Stimulated activated CD8-positive, alpha-beta memory T cell treated with anti-CD3 and anti-CD28 coated beads, Interleukin-15, amount 100 ng/mL, for 1 hour (primary cell): ENCODE data around the gene TUBGCP3.

ENCODE experiments used
- DNase-seq: peaks from one replicate; pipeline ENCODE4 v3.0.0-alpha.2; 2020; ENCODE audit warnings: low read depth

TUBGCP3 gene

GRCh38 chr13:112616586-112617362, 28.8 kb upstream of the TUBGCP3 start:
- DNase-seq: no peak

GRCh38 chr13:112615391-112615790, 27.4 kb upstream of the TUBGCP3 start:
- DNase-seq: no peak

- no peak for DNase-seq
Observed at GRCh38 chr13:112614835-112615234, 26.9 kb upstream of the TUBGCP3 start.

- no peak for DNase-seq
Observed at GRCh38 chr13:112608212-112608611, 20.3 kb upstream of the TUBGCP3 start.

- DNase-seq: peak; percentile 74
Observed at GRCh38 chr13:112606109-112607001, 18.4 kb upstream of the TUBGCP3 start.

- no peak for DNase-seq
Observed at GRCh38 chr13:112605531-112605990, 17.6 kb upstream of the TUBGCP3 start.

DNA sequence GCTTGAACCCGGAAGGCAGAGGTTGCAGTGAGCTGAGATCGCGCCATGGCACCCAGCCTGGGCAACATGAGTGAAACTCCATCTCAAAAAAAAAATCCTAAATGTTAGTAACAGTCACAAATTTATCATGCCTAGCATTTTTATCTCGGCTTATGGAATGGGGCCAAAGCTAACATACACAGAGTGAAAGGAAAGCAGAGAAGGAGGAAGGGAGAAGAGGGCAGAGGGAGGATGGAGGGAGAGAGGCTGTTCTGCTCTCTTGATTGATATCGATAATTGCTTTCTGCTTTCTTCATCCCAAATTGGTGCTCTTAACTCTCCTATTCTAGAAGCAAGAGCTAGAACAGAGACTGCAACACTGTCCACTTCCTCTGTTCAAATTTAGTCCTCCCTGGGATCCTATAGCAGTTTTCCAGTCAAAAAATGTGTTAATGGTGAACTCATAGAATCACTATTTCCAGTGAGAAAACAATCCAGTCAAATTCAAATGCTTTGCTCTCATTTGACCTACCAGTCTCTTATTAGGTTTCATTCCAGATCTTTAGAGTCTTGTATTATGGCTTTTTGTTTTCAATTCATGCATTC, 15.8 kb upstream of the TUBGCP3 start:
- no peak for DNase-seq

- no peak for DNase-seq
Observed at GRCh38 chr13:112602189-112602588, 14.2 kb upstream of the TUBGCP3 start.

DNA sequence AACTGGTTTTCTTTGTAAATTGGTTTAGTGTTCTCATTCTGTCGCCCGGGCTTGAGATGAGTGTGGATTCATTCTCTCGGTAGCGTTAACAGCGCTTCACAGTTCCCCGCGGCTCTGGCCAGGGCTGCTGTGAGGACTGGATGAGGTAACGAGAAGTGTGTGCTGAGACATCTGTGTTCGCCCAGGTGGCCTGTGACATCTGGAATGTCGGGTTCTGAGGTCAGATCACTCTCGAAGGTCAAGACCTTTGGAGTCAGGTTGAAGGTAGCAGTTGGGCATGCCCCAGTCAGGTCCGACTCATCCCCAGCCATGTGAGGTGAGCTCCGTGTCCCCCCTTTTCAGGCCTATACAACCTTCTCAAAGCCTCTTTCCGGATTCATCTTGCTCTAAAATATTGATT, 13.4 kb upstream of the TUBGCP3 start:
- no peak for DNase-seq

DNA sequence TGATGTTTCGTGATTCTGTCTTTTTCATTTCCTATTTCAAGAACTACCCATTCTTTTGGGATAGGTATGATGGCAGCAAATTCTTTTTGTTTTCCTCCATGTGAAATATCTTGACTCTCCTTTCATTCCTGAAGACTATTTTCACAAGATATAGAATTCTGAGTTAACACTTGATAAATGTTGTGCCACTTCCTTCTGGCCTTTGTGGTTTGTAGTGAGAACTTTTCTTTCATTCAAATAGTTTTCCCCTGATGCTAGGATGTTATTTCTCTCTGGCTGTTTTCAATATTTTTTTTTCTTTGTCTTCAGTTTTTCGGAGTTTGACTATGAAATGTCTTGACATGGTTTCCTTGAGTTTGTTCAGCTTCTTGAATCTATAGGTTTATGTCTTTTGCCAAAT, 8.3 kb upstream of the TUBGCP3 start:
- no peak for DNase-seq

GRCh38 chr13:112592647-112593046, 4.7 kb upstream of the TUBGCP3 start:
- no peak for DNase-seq

GRCh38 chr13:112592181-112592580, 4.2 kb upstream of the TUBGCP3 start:
- DNase-seq: no peak

GRCh38 chr13:112588490-112589297, 741 bp upstream of the TUBGCP3 start:
- no peak for DNase-seq

- DNase-seq: peak; percentile 23
Observed at GRCh38 chr13:112587212-112587763, 665 bp downstream of the TUBGCP3 start.

- no peak for DNase-seq
Observed at GRCh38 chr13:112586334-112586960, 1.5 kb downstream of the TUBGCP3 start.

- no peak for DNase-seq
Observed at GRCh38 chr13:112583592-112584277, 4.2 kb downstream of the TUBGCP3 start.

DNA sequence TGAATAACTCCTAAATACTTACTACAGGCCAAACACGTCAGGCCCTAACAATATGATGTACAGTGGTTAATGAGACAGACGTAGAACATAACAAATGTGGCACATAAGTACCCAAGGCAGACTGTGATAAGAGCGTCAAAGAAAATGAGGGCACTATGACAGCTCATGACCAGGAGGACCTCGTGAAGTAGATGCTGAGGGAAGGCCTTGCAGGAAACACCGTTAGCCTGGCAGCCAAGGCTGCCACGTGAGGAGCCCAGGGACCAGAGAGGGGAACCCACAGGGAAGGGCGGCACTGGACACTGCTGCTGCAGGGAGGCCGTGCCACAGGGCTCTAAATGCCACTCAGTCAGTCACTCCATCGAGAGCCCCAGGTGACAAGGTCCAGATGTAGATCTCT, 5.7 kb downstream of the TUBGCP3 start:
- no peak for DNase-seq

- DNase-seq: no peak
Observed at GRCh38 chr13:112580912-112581311, 7.0 kb downstream of the TUBGCP3 start.

DNA sequence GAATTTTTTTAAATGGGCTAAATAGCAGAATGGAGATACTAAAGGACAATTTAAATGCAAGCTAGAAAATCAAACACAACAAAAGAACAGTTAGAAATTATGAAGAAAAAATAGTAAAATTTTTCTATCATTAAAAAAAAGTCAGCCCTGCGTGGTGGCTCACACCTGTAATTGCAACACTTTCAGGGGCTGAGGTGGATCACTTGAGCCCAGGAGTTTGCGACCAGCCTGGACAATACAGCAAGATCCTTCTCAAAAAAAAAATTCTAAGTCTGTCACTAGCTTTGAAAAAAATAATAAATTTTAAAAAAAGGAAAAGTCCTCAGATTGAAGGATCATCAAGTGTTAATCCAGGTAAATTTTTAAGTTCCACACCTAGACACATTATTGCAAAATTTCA, 7.7 kb downstream of the TUBGCP3 start:
- DNase-seq: no peak

- no peak for DNase-seq
Observed at GRCh38 chr13:112579310-112579843, 8.6 kb downstream of the TUBGCP3 start.
